Activated naive CD4-positive, alpha-beta T cell treated with anti-CD3 and anti-CD28 coated beads, Interleukin-2, amount 50 U/mL, for 72 hours (primary cell): ENCODE measurements around the gene DCAF11. TPM values are rescaled to one million over a fixed set of nuclear protein-coding genes. Genes with fewer than 3 reads are reported as not detected.

Experiments used
- total RNA-seq, 2 donors: library from RNA; stranded (reverse); gene quantifications; one replicate each; pipeline ENCODE4 v1.2.3, GENCODE V29; 2022

Gene DCAF11
- total RNA-seq, 2 donors from 2014 or later: 66.7 to 146 TPM

Other genes with a start within 250 kb of the DCAF11 start
- gene DHRS4, start 161.0 kb upstream of the DCAF11 start, total RNA-seq: 10 to 100 TPM; 14.8 to 17.6 TPM
- gene DHRS4L2, start 125.8 kb upstream of the DCAF11 start, total RNA-seq: 10 to 100 TPM; 13.5 to 22.1 TPM
- 1 to 10 TPM; 2.1 to 6.7 TPM for gene CARMIL3, start 62.8 kb upstream of the DCAF11 start, total RNA-seq
- under 1 TPM in 1 of 2 donors, not detected in 1; 0.14 TPM for gene CPNE6, start 43.2 kb upstream of the DCAF11 start, total RNA-seq
- gene PCK2, start 20.5 kb upstream of the DCAF11 start, total RNA-seq: 10 to 100 TPM; 40.9 to 89.2 TPM
- gene NRL, start 172 bp downstream of the DCAF11 start, total RNA-seq: 1 to 10 TPM; 2.9 to 4.8 TPM
- 1 to 10 TPM in 1 of 2 donors, under 1 TPM in 1; 0.49 to 2.2 TPM for gene FITM1, start 15.9 kb downstream of the DCAF11 start, total RNA-seq
- 100 to 1,000 TPM; 355 to 401 TPM for gene PSME1, start 21.4 kb downstream of the DCAF11 start, total RNA-seq
- 10 to 100 TPM; 36.8 to 64.2 TPM for gene EMC9, start 26.8 kb downstream of the DCAF11 start, total RNA-seq
- gene PSME2, start 31.8 kb downstream of the DCAF11 start, total RNA-seq: 100 to 1,000 TPM; 452 to 507 TPM
- 10 to 100 TPM; 81.5 to 90.7 TPM for gene RNF31, start 32.7 kb downstream of the DCAF11 start, total RNA-seq
- gene IRF9, start 46.5 kb downstream of the DCAF11 start, total RNA-seq: 100 to 1,000 TPM; 183 to 227 TPM
- 10 to 100 TPM; 36.4 to 48.7 TPM for gene REC8, start 57.3 kb downstream of the DCAF11 start, total RNA-seq
- gene IPO4, start 74.0 kb downstream of the DCAF11 start, total RNA-seq: 10 to 100 TPM; 37.5 to 67.6 TPM
- 10 to 100 TPM; 24.6 to 29.3 TPM for gene TM9SF1, start 80.7 kb downstream of the DCAF11 start, total RNA-seq
- under 1 TPM; 0.27 to 0.41 TPM for gene TSSK4, start 90.9 kb downstream of the DCAF11 start, total RNA-seq
- 10 to 100 TPM; 69.2 to 74.2 TPM for gene CHMP4A, start 98.7 kb downstream of the DCAF11 start, total RNA-seq
- 1 to 10 TPM; 5.5 to 7.4 TPM for gene MDP1, start 101.3 kb downstream of the DCAF11 start, total RNA-seq
- gene NEDD8, start 117.6 kb downstream of the DCAF11 start, total RNA-seq: 100 to 1,000 TPM; 172 to 210 TPM
- gene GMPR2, start 118.2 kb downstream of the DCAF11 start, total RNA-seq: 100 to 1,000 TPM in 1 of 2 donors, 10 to 100 TPM in 1; 62.6 to 106 TPM
- 100 to 1,000 TPM in 1 of 2 donors, 10 to 100 TPM in 1; 80.0 to 101 TPM for gene TINF2, start 127.8 kb downstream of the DCAF11 start, total RNA-seq
- 10 to 100 TPM in 1 of 2 donors, 1 to 10 TPM in 1; 7.9 to 31.6 TPM for gene TGM1, start 148.4 kb downstream of the DCAF11 start, total RNA-seq
- gene RABGGTA, start 156.8 kb downstream of the DCAF11 start, total RNA-seq: 10 to 100 TPM; 58.6 to 67.0 TPM
- 10 to 100 TPM; 13.3 to 17.7 TPM for gene DHRS1, start 185.0 kb downstream of the DCAF11 start, total RNA-seq
- 10 to 100 TPM; 30.5 TPM for gene NOP9, start 185.1 kb downstream of the DCAF11 start, total RNA-seq
- 10 to 100 TPM in 1 of 2 donors, 1 to 10 TPM in 1; 6.9 to 17.0 TPM for gene CIDEB, start 193.2 kb downstream of the DCAF11 start, total RNA-seq
- 10 to 100 TPM; 13.7 to 16.2 TPM for gene LTB4R2, start 195.4 kb downstream of the DCAF11 start, total RNA-seq
- gene LTB4R, start 196.7 kb downstream of the DCAF11 start, total RNA-seq: 10 to 100 TPM; 14.0 to 15.8 TPM
- gene ADCY4, start 220.3 kb downstream of the DCAF11 start, total RNA-seq: 1 to 10 TPM; 2.1 to 5.7 TPM
- gene RIPK3, start 225.2 kb downstream of the DCAF11 start, total RNA-seq: 10 to 100 TPM; 11.1 to 11.8 TPM